ENCODE measurements around the gene ACVR2B.

DNA sequence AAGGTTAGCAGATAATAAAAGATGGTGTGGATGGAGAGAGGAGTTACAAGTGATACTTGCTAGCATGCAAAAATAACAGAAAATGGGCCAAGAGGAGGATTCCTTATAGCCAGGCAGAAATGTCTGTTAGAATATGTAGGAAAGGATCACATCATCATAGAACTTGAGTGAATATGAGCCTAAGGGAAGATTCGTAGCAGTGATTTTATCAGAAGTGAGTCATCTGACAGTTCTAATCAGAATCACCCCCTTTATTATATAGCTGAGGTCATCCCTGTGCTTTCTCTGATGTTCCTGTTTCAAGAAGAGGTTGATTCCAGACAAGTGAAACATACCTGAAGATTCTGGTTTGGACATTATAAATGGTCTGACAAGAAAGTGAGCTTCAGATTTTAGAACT is 65.3 kb downstream of the ACVR2B start:
- TF ChIP-seq EP300 (IDR thresholded peaks at IDR 0.05; ENCODE audit: borderline replicate concordance) (no peak), CEBPB (IDR thresholded peaks at IDR 0.05) (no peak), YY1 (IDR thresholded peaks at IDR 0.05; ENCODE audit: low read depth) (no peak), TAF1 (IDR thresholded peaks at IDR 0.05; ENCODE audit: low read depth) (no peak)
